ENCODE data around the gene GIMAP6. TPM values are rescaled to one million over a fixed set of nuclear protein-coding genes. Genes with fewer than 3 reads are reported as not detected.

The GIMAP6 gene
- total and polyA plus RNA-seq, 2 of the 8 experiments (the other 6 are each of a cell fraction or from before 2014, with no cell fraction given), result not detected

DNA sequence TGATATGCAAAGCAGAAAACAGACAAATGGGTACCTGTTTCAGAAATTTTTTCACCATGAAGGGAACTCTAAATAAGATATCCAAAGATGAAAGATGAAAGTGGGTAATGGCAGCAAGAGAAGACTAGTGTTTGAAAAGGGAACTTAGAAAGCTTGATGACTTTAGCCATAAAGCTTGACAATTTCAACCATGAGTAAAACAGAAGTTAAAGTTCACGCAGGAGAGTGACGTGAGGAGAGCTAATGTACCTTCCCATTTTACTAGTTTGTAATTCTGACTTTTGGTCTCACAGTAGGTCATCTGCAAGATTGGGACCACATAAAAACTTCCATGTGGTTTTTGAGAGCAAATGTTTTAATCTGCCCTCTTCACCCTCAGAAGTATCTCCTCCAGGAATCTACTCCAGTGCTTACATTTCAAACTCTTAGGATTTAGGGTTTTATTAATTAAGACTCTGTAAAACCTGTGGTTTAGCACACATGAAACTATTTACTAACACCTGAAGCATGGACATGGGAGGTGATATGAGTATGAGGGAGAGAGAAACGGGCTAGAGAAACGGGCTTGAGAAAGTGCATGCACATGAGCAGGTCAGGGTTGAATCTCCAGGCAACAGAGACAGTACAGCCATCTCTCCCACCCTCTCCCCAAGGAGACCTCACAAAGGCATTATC is 28.9 kb upstream of the GIMAP6 start:
- no peak for FAIRE-seq
- Histone ChIP-seq H3K9ac (replicated peaks in 1 of 4; ENCODE audit: extremely low read depth in 1 of 4, low read depth in 3 of 4, low read length in 3 of 4) (no peak overlapping the region), H3K18ac (ENCODE audit: extremely low read depth, low read length) (no peak overlapping the region), H2AK5ac (ENCODE audit: low read depth, low read length) (no peak overlapping the region), H3K23ac (ENCODE audit: insufficient read length) (no peak overlapping the region), H3K79me1 (ENCODE audit: low read depth, low read length) (no peaks in the 10 kb centered on the region), H3K27ac (ENCODE audit: low read depth, low read length) (no peak overlapping the region), H3K4ac (replicated peaks; ENCODE audit: insufficient read length, low read depth, low read length) (no peak overlapping the region), H3K14ac (ENCODE audit: insufficient read length) (no peak overlapping the region), H4K8ac (ENCODE audit: extremely low read depth, insufficient read depth, low read length) (no peak overlapping the region; the same call in 1 of the 2 replicates), H2BK5ac (ENCODE audit: low read depth, low read length) (no peak overlapping the region), H3K27me3 (replicated peaks in 1 of 4; ENCODE audit: control insufficient read depth in 3 of 4, extremely low read depth in 1 of 4, insufficient read depth in 3 of 4, low read length in 3 of 4) (peaks cover 0 to 2% (median under 1%) of the 10 kb centered on the region in 4 experiments; a peak in 5 of 7 replicates), H3K79me2 (ENCODE audit: control insufficient read depth in 1 of 2, insufficient read depth in 2 of 2, low read length in 2 of 2) (no peaks in the 10 kb centered on the region), H3K4me2 (ENCODE audit: insufficient read depth in 1 of 2, low read depth in 2 of 2, low read length in 2 of 2) (no peak overlapping the region), H4K91ac (replicated peaks; ENCODE audit: insufficient read length, low read length) (no peak overlapping the region), H3K36me3 (ENCODE audit: control insufficient read depth in 2 of 4, insufficient read depth in 4 of 4, low read length in 3 of 4) (no peaks in the 10 kb centered on the region), H2BK120ac (replicated peaks; ENCODE audit: low read depth, low read length) (no peak overlapping the region), H3K23me2 (ENCODE audit: low read depth, low read length) (no peaks in the 10 kb centered on the region), H2BK15ac (ENCODE audit: low read length) (no peak overlapping the region), H3K56ac (replicated peaks; ENCODE audit: insufficient read length, low read depth, low read length) (no peak overlapping the region), H4K20me1 (replicated peaks in 1 of 2; ENCODE audit: control insufficient read depth in 1 of 2, insufficient read depth in 2 of 2, low read length in 2 of 2) (no peaks in the 10 kb centered on the region), H2BK12ac (ENCODE audit: low read depth, low read length) (no peak overlapping the region), H3K4me1 (replicated peaks in 1 of 4; ENCODE audit: control insufficient read depth in 3 of 4, insufficient read depth in 4 of 4, low read length in 3 of 4) (peaks cover 0 to under 1% (median 0%) of the 10 kb centered on the region in 4 experiments; a peak in 1 of 7 replicates), H3K4me3 (ENCODE audit: extremely low read depth in 1 of 4, insufficient read depth in 2 of 4, low read depth in 3 of 4, low read length in 4 of 4) (no peak overlapping the region), H3K9me3 (ENCODE audit: insufficient read depth in 2 of 2, low read depth in 1 of 2, low read length in 1 of 2) (no peaks in the 10 kb centered on the region), H2BK20ac (ENCODE audit: low read length) (no peak overlapping the region), H4K5ac (ENCODE audit: insufficient read length, low read depth, low read length) (no peak overlapping the region), H2AFZ (ENCODE audit: low read length) (no peak overlapping the region)
- POLR2A ChIA-PET (ENCODE audit: partially characterized antibody), result no interaction called here
- WGBS, 2 experiments (ENCODE audit: extremely low coverage in 1 of 2, insufficient coverage in 1 of 2, insufficient read length in 1 of 2, insufficient replicate concordance in 2 of 2, low coverage in 1 of 2, low lambda C conversion rate in 2 of 2, missing lambda C conversion rate in 1 of 2), result 81% methylated on average over 4 of the region's 4 CpGs; no CpG with 5 or more reads in 1 of the 2 experiments
- no peak for DNase-seq (ENCODE audit: low read depth in 1 of 2, low spot score in 2 of 2)
- CTCF ChIA-PET (ENCODE audit: partially characterized antibody), result interaction anchor here (1.0 kb wide), 1 partner anchor 94 kb away, joined by 3 read pairs; no protein-coding TSS in a partner anchor
- TF ChIP-seq JUN (IDR thresholded peaks at IDR 0.05; ENCODE audit: low read depth, low read length) (no peak), SIN3A (conservative IDR thresholded peaks at IDR 0.05 in 1 of 2, IDR thresholded peaks at IDR 0.05 in 1 of 2; ENCODE audit: low read depth in 1 of 2, low read length in 2 of 2) (no peak), CHD1 (IDR thresholded peaks at IDR 0.05; ENCODE audit: low read depth, low read length) (no peak), HDAC2 (IDR thresholded peaks at IDR 0.05; ENCODE audit: borderline replicate concordance in 1 of 2, low read depth in 2 of 2, low read length in 2 of 2) (no peak), ATF2 (IDR thresholded peaks at IDR 0.05; ENCODE audit: low read length) (no peak), POLR2AphosphoS5 (IDR thresholded peaks at IDR 0.05; ENCODE audit: low read depth, low read length) (no peak), EGR1 (IDR thresholded peaks at IDR 0.05; ENCODE audit: borderline replicate concordance, low read depth, low read length) (no peak), TEAD4 (IDR thresholded peaks at IDR 0.05; ENCODE audit: low read depth, low read length) (no peak), ATF3 (IDR thresholded peaks at IDR 0.05; ENCODE audit: insufficient read depth, low read depth, low read length) (no peak), SP2 (IDR thresholded peaks at IDR 0.05; ENCODE audit: low read length) (no peak)

All from H1 (cell line).